Neuronal stem cell (in vitro differentiated cells): ENCODE measurements around the gene FMN1.

Source experiments
- DNase-seq: peaks from one replicate; pipeline ENCODE4 v3.0.0-alpha.2; 2013; ENCODE audit warnings: low spot score
- H2AFZ ChIP-seq: one replicate; pipeline ENCODE4 v1.6.1; 2013; ENCODE audit warnings: mild to moderate bottlenecking, low read length, inconsistent platforms
- H2AK5ac ChIP-seq: 2 replicates; pipeline ENCODE4 v1.6.1; 2013; ENCODE audit warnings: low read depth, mild to moderate bottlenecking, inconsistent platforms, low read length, moderate library complexity, mixed read lengths
- H2BK120ac ChIP-seq: 2 replicates; pipeline ENCODE4 v1.6.1; 2013; ENCODE audit warnings: low read depth, mild to moderate bottlenecking, inconsistent platforms, low read length, moderate library complexity, mixed read lengths
- H2BK12ac ChIP-seq: one replicate; pipeline ENCODE4 v1.6.1; 2013; ENCODE audit warnings: low read length, inconsistent platforms
- H2BK15ac ChIP-seq: 2 replicates; pipeline ENCODE4 v1.6.1; 2013; ENCODE audit warnings: mild to moderate bottlenecking, low read length, inconsistent platforms, mixed read lengths
- H2BK5ac ChIP-seq: one replicate; pipeline ENCODE4 v1.6.1; 2013; ENCODE audit warnings: inconsistent platforms, mild to moderate bottlenecking, low read length, moderate library complexity
- H3K14ac ChIP-seq: one replicate; pipeline ENCODE4 v1.6.1; 2013; ENCODE audit warnings: low read length, inconsistent platforms
- H3K18ac ChIP-seq: 2 replicates; pipeline ENCODE4 v1.6.1; 2013; ENCODE audit warnings: low read length, inconsistent platforms
- H3K23ac ChIP-seq: 2 replicates; pipeline ENCODE4 v1.6.1; 2013; ENCODE audit warnings: low read depth, mild to moderate bottlenecking, mixed read lengths, low read length, inconsistent platforms; ENCODE audit not compliant: poor library complexity
- H3K27ac ChIP-seq: replicated peaks from 3 replicates; pipeline ENCODE4 v1.5.1; 2013; ENCODE audit warnings: low read length, inconsistent platforms
- H3K27me3 ChIP-seq, 3 experiments: 2 replicates each; pipeline ENCODE4 v1.6.1; 2013; ENCODE audit warnings: low read length in 3 of 3, mild to moderate bottlenecking in 2 of 3, inconsistent platforms in 1 of 3, low read depth in 1 of 3, mixed read lengths in 1 of 3, moderate library complexity in 1 of 3; ENCODE audit not compliant: control insufficient read depth in 3 of 3, insufficient read depth in 3 of 3
- H3K36me3 ChIP-seq, 2 donors: replicated peaks in 1 of 2; 2 replicates each; pipeline ENCODE4 v1.6.1; 2013; ENCODE audit warnings: low read length in 2 of 2; ENCODE audit not compliant: control insufficient read depth in 2 of 2, insufficient read depth in 2 of 2
- H3K4ac ChIP-seq: 2 replicates; pipeline ENCODE4 v1.6.1; 2013; ENCODE audit warnings: inconsistent platforms, mild to moderate bottlenecking, low read length, moderate library complexity
- H3K4me1 ChIP-seq, 2 donors: 1 replicate in 1 of 2; 2 replicates in 1 of 2; pipeline ENCODE4 v1.6.1; 2013; ENCODE audit warnings: low read length in 2 of 2, low read depth in 1 of 2; ENCODE audit not compliant: control insufficient read depth in 2 of 2, insufficient read depth in 1 of 2
- H3K4me2 ChIP-seq: one replicate; pipeline ENCODE4 v1.6.1; 2013; ENCODE audit warnings: mild to moderate bottlenecking, low read length, inconsistent platforms; ENCODE audit not compliant: insufficient read depth, poor library complexity, severe bottlenecking
- H3K4me3 ChIP-seq, 2 donors: 2 replicates each; pipeline ENCODE4 v1.5.1; 2013; ENCODE audit warnings: low read length in 2 of 2, mild to moderate bottlenecking in 2 of 2, inconsistent platforms in 1 of 2, moderate library complexity in 1 of 2
- H3K79me1 ChIP-seq: one replicate; pipeline ENCODE4 v1.6.1; 2013; ENCODE audit warnings: low read depth, mild to moderate bottlenecking, inconsistent platforms, low read length, moderate library complexity
- H3K9ac ChIP-seq: one replicate; pipeline ENCODE4 v1.6.1; 2013; ENCODE audit warnings: mild to moderate bottlenecking, low read depth, low read length, inconsistent platforms; ENCODE audit not compliant: poor library complexity
- H3K9me3 ChIP-seq, 2 donors: replicated peaks in 1 of 2; 2 replicates each; pipeline versions ENCODE3 to v1.6.1; 2013; ENCODE audit warnings: low read length in 2 of 2, mild to moderate bottlenecking in 2 of 2, inconsistent platforms in 1 of 2, low read depth in 1 of 2, mixed read lengths in 1 of 2, moderate library complexity in 1 of 2; ENCODE audit not compliant: control insufficient read depth in 2 of 2, insufficient read depth in 1 of 2
- H4K8ac ChIP-seq: one replicate; pipeline ENCODE4 v1.6.1; 2013; ENCODE audit warnings: low read depth, mild to moderate bottlenecking, inconsistent platforms, low read length, moderate library complexity
- H4K91ac ChIP-seq: one replicate; pipeline ENCODE4 v1.6.1; 2013; ENCODE audit warnings: low read length, low read depth, mild to moderate bottlenecking, inconsistent platforms; ENCODE audit not compliant: poor library complexity
- WGBS, 2 donors: extraction: QIAGEN DNeasy Blood & Tissue Kit; methylation state at CpG; one replicate each; pipeline ENCODE4 v1.1.7; 2013; ENCODE audit warnings: missing lambda C conversion rate in 2 of 2, mixed read lengths in 1 of 2; ENCODE audit not compliant: insufficient read length in 2 of 2, insufficient replicate concordance in 1 of 2; ENCODE audit errors: extremely low coverage in 2 of 2; 5-methylcytosine and 5-hydroxymethylcytosine counted together

FMN1 gene

DNA sequence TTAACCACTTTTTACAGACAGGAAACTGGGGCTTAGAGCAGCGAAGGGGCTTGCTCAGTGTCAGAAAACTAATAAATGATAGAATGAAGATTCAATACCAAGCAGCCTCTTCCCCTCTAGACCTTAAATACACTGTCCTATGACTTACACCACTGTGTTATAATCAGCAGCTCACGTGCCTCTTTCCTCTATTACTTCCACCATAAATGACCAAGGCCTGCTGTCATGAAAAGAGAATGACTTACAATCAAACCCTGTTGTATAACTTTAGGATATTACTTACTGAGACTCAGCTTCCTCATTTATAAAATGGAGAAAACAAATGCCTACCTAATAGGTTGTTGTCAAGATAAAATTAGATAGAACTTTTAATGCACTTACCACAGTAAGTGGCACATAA lies 11.6 kb downstream of the FMN1 start:
- Histone ChIP-seq H2AK5ac (no peak overlapping the region), H3K4me1 (peaks cover 2 to 5% of the 10 kb centered on the region in 2 donors), H3K4ac (no peak overlapping the region)

DNA sequence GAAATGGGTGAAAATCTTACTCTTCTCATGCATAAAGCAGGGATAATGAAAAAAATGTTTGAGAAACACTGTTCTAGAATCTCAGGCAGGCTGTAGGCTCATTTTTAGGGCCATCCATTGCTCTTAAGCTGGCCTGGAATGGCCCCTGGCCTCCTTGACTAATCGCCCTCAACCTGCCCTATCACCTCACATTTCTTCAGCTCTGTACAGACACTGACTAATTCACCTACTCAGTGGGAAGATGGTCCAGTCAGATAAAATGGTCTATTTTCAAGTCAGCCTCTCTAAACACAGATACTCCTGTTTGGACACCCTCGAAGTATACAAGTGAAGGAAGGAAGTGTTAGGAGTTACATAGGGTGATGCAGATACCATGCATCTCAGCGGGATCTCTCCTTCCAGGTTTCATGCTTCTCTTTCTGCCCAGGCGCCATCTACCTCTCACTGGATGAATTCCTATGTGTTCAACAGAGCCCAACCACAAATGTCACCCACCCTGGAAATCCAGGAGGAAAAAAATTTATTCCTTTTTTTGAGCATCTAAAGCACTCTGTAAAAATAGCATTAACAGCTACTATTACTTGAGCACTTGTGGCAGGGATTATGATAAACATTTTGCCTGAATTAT lies 12.1 kb downstream of the FMN1 start:
- Histone ChIP-seq H3K4me2 (no peak overlapping the region), H3K23ac (no peak overlapping the region), H2BK15ac (no peak overlapping the region), H2AK5ac (no peak overlapping the region), H4K91ac (no peak overlapping the region), H2BK5ac (no peak overlapping the region), H2BK120ac (no peak overlapping the region), H3K14ac (no peak overlapping the region), H3K9me3 (no peaks in the 10 kb centered on the region), H3K36me3 (no peaks in the 10 kb centered on the region), H3K4me3 (no peak overlapping the region), H2AFZ (no peak overlapping the region), H3K4me1 (peaks cover 2 to 5% of the 10 kb centered on the region in 2 donors), H2BK12ac (no peak overlapping the region), H3K18ac (no peak overlapping the region), H3K9ac (no peak overlapping the region), H3K4ac (no peak overlapping the region), H4K8ac (no peak overlapping the region), H3K27me3 (no peaks in the 10 kb centered on the region), H3K27ac (no peak overlapping the region), H3K79me1 (no peaks in the 10 kb centered on the region)
- no CpG with 5 or more reads among the region's 4 CpGs for WGBS, 2 donors
- DNase-seq, result no peak

More for the DNA sequence above, 11.6 kb downstream of the FMN1 start:
- Histone ChIP-seq H3K18ac (no peak overlapping the region), H2AFZ (no peak overlapping the region), H3K9ac (no peak overlapping the region), H3K4me2 (no peak overlapping the region), H2BK5ac (no peak overlapping the region), H2BK15ac (no peak overlapping the region), H3K36me3 (no peaks in the 10 kb centered on the region), H3K14ac (no peak overlapping the region), H2BK120ac (no peak overlapping the region), H4K91ac (no peak overlapping the region), H3K79me1 (no peaks in the 10 kb centered on the region), H3K9me3 (no peaks in the 10 kb centered on the region), H4K8ac (no peak overlapping the region), H3K27ac (no peak overlapping the region), H3K27me3 (no peaks in the 10 kb centered on the region), H3K23ac (no peak overlapping the region), H3K4me3 (no peak overlapping the region), H2BK12ac (no peak overlapping the region)
- WGBS, 2 donors, result no CpG with 5 or more reads among the region's 2 CpGs
- DNase-seq, result no peak

DNA sequence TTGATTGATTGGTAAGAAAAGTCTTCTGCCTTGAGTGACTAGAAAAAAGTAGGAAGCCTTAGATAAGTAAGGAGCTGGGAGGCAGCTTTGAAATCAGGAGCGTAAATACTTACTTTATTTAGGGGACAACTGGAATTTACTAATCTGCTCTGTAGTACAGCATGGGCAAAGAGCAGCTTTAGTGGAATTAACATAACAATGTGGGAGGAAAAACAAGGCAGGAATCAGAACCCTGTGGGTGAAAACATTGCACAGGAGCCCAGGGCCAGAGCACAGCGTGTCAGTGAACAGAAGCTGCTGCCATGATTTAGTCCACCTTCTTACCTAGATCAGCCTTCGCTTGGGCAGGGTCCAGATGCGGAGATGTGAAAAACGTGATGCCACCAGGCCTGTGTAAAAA lies 14.6 kb downstream of the FMN1 start:
- H3K27me3 ChIP-seq, result no peaks in the 10 kb centered on the region
- no peak overlapping the region for H4K8ac ChIP-seq
- H2AK5ac ChIP-seq, result no peak overlapping the region
- no peak overlapping the region for H2BK5ac ChIP-seq
- no peaks in the 10 kb centered on the region for H3K79me1 ChIP-seq
- H3K36me3 ChIP-seq, result no peaks in the 10 kb centered on the region
- no CpG with 5 or more reads among the region's 5 CpGs for WGBS, 2 donors
- H2AFZ ChIP-seq, result peak overlapping the region; percentile 1
- H3K18ac ChIP-seq, result no peak overlapping the region
- no peak for DNase-seq
- no peak overlapping the region for H3K27ac ChIP-seq
- no peaks in the 10 kb centered on the region for H3K9me3 ChIP-seq
- no peak overlapping the region for H3K14ac ChIP-seq
- H3K9ac ChIP-seq, result no peak overlapping the region
- no peak overlapping the region for H3K4me2 ChIP-seq
- no peak overlapping the region for H2BK15ac ChIP-seq
- no peak overlapping the region for H4K91ac ChIP-seq
- no peak overlapping the region for H3K4me3 ChIP-seq
- H2BK120ac ChIP-seq, result no peak overlapping the region
- H3K4ac ChIP-seq, result no peak overlapping the region
- peaks cover 2 to 7% of the 10 kb centered on the region in 2 donors for H3K4me1 ChIP-seq
- no peak overlapping the region for H3K23ac ChIP-seq
- H2BK12ac ChIP-seq, result no peak overlapping the region

DNA sequence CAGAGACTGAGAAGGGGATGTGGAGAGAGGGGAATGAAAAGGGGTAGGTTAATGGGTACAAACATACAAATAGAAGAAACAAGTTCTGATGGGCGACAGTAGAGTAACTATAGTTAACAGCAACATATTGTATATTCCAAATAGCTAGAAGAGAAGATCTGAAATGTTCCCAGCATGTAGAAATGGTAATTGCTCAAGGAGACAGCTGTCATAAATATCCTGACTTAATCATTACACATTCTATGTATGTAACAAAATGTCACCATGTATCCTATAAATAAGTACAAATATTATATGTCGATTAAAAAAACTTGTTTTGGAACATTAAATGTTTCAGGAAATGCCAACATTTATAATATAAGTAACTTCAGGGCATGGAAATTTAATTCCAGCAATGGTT lies 23.3 kb downstream of the FMN1 start:
- Histone ChIP-seq H3K9me3 (no peaks in the 10 kb centered on the region), H2BK15ac (no peak overlapping the region), H2BK120ac (no peak overlapping the region), H2AFZ (no peak overlapping the region), H3K36me3 (no peaks in the 10 kb centered on the region), H3K14ac (no peak overlapping the region), H3K23ac (no peak overlapping the region), H3K4me2 (no peak overlapping the region), H4K8ac (no peak overlapping the region), H3K27ac (no peak overlapping the region), H3K9ac (no peak overlapping the region), H3K79me1 (no peaks in the 10 kb centered on the region), H3K27me3 (no peaks in the 10 kb centered on the region), H3K4me3 (no peak overlapping the region), H4K91ac (no peak overlapping the region), H3K4ac (no peak overlapping the region), H3K18ac (no peak overlapping the region), H3K4me1 (no peaks in the 10 kb centered on the region), H2BK12ac (no peak overlapping the region), H2AK5ac (no peak overlapping the region), H2BK5ac (no peak overlapping the region)
- WGBS, 2 donors, result no CpG with 5 or more reads among the region's 2 CpGs
- DNase-seq, result no peak
